Measurements from ENCODE around the gene GNAQ.

GNAQ gene

DNA sequence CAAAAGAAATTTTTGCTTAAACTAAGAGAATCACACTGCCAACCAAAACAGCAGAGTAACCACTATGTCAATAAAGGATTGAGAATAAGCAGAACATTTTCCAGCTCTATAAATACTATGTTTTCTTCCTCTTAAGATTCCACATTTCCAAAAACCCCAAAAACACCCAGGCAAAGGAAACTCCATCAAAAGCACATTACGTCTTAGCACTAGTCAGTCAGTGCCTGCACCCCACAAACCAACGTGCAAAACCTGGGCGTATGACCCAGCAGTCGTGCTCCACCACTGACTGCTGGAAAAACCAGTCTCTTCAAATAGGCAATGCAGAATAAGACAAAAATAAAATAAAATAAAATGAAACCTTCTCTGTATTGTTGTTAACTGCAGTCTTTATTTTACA lies 85.3 kb downstream of the GNAQ start:
- TF ChIP-seq CTCF (IDR thresholded peaks at IDR 0.05) = no peak
- Histone ChIP-seq H3K4me3 (peak overlapping the region; percentile 11 to 12), H3K4me1 (peaks cover 12 to 89% (median 48%) of the 10 kb centered on the region in 4 donors), H3K27ac (peak overlapping the region; percentile 47 to 54), H3K27me3 (no peaks in the 10 kb centered on the region), H3K9me3 (no peaks in the 10 kb centered on the region), H3K36me3 (no peaks in the 10 kb centered on the region)
- no peak for DNase-seq
- intact Hi-C loops (cut with DNase I; ENCODE audit: low total_unique reads) = no loop called here

- peak overlapping the region; percentile 11 to 12 for H3K4me3 ChIP-seq
- intact Hi-C loops (cut with DNase I; ENCODE audit: low total_unique reads) = no loop called here
- no peak for TF ChIP-seq CTCF (IDR thresholded peaks at IDR 0.05)
- H3K4me1 ChIP-seq = peaks cover 12 to 84% (median 47%) of the 10 kb centered on the region in 4 donors
- H3K36me3 ChIP-seq = no peaks in the 10 kb centered on the region
- no peak for DNase-seq
- H3K9me3 ChIP-seq = no peaks in the 10 kb centered on the region
- H3K27me3 ChIP-seq = no peaks in the 10 kb centered on the region
- H3K27ac ChIP-seq = peak overlapping the region; percentile 47 to 54
Observed at GRCh38 chr9:77945798-77946197, 85.8 kb downstream of the GNAQ start.

DNA sequence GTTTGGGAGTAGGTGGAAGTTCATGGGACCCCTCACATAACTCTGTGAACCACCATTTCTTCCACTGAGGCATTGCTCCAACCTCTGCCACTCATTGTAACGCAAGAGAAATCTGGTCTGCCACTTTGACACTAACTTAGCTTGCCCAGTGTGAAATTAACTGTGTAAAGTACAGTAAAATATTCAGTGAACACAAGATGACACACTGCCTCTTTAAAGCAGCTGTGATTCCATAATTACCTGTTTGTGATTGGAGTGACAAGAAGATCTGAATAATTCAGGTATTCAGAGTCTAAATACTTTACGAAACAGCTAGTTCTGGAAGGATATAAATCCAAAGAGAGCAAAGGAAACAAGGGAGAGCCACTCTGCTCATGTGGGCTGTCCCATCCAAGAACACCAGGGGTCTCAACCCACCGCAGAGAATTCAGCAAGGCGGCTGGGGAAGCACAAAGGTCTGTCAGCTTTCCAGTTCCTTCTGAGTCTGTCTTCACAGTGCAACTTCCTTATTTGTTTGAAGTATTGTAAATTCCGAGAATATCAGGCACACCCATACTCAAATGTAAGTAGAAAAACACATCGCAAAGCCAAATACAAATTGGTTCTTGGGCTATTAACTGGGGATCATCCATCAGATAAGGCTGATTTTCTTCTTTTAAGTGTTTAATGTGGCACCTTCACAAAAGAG lies 86.9 kb downstream of the GNAQ start:
- Histone ChIP-seq H3K9me3 (no peaks in the 10 kb centered on the region), H3K4me3 (no peak overlapping the region), H3K27me3 (no peaks in the 10 kb centered on the region), H3K4me1 (peaks cover 12 to 76% (median 47%) of the 10 kb centered on the region in 4 donors), H3K27ac (peak overlapping the region; percentile 47 to 54), H3K36me3 (no peaks in the 10 kb centered on the region)
- TF ChIP-seq CTCF (IDR thresholded peaks at IDR 0.05) = no peak
- no peak for DNase-seq
- intact Hi-C loops (cut with DNase I; ENCODE audit: low total_unique reads) = no loop called here

DNA sequence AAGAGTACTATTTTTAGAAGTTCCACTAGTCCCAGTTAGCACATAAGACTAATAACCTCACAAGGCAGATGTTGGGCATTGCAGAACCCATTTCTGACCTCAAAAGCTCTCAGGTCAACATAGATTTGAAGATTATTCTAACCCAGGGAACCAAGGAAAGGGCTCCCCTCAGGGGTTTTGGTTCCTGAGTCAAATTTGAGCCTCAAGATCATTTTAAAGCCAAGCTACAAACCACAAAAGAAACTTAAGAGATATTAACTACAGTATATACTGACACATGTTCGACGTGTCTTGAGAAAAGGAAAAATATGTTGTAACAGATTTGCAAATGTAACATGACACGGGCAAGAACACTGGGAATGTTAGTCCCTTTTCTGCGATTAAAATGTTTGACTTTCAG lies 88.6 kb downstream of the GNAQ start:
- Histone ChIP-seq H3K9me3 (no peaks in the 10 kb centered on the region), H3K4me1 (peaks cover 12 to 75% (median 46%) of the 10 kb centered on the region in 4 donors), H3K36me3 (no peaks in the 10 kb centered on the region), H3K27ac (peak overlapping the region in 1 of 2 donors; percentile 21), H3K4me3 (no peak overlapping the region), H3K27me3 (no peaks in the 10 kb centered on the region)
- no peak for TF ChIP-seq CTCF (IDR thresholded peaks at IDR 0.05)
- DNase-seq = no peak
- intact Hi-C loops (cut with DNase I; ENCODE audit: low total_unique reads) = no loop called here

GRCh38 chr9:77939149-77939668 lies 92.4 kb downstream of the GNAQ start:
- no peak for TF ChIP-seq CTCF (IDR thresholded peaks at IDR 0.05)
- Histone ChIP-seq H3K27me3 (no peaks in the 10 kb centered on the region), H3K4me1 (peaks cover under 1 to 55% (median 13%) of the 10 kb centered on the region in 4 donors), H3K4me3 (no peak overlapping the region), H3K36me3 (no peaks in the 10 kb centered on the region), H3K27ac (no peak overlapping the region), H3K9me3 (no peaks in the 10 kb centered on the region)
- DNase-seq = no peak
- intact Hi-C loops (cut with DNase I; ENCODE audit: low total_unique reads) = no loop called here

All from tibial artery (tissue), 4 donors.